ENCODE results near the gene MEIS2.

The MEIS2 gene

DNA sequence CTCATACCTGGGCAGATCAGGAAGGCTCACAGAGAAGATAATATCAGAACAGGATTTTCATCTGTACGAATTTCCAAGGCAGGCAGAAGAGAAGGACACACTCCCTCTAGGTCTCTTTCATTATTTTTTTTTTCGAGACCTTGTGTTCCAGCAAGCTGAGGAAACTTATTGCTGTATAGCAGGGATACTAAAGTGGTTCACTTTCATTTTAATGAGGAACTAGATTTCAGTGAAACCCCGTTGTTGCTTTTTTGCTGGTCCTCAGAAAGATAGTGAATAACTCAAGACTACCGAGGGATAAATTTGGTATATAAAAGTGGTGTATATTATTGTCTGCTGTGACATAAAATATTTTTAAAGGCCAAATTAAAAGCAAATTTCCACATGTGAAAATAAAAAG, 24.6 kb downstream of the MEIS2 start:
- no peaks in the 10 kb centered on the region for H3K36me3 ChIP-seq (ENCODE audit: insufficient read depth)
- no peak overlapping the region for H3K9ac ChIP-seq
- no peaks in the 10 kb centered on the region for H3K27me3 ChIP-seq (ENCODE audit: insufficient read depth, low read depth)
- H3K4me2 ChIP-seq, result no peak overlapping the region
- H3K79me2 ChIP-seq (ENCODE audit: insufficient read depth, low read depth), result no peaks in the 10 kb centered on the region
- no peaks in the 10 kb centered on the region for H3K4me1 ChIP-seq (ENCODE audit: low read depth, poor library complexity, severe bottlenecking)
- no peaks in the 10 kb centered on the region for H4K20me1 ChIP-seq (ENCODE audit: insufficient read depth)
- H2AFZ ChIP-seq (ENCODE audit: low read depth), result no peak overlapping the region
- H3K27ac ChIP-seq, result no peak overlapping the region
- TF ChIP-seq, protein P1, sequence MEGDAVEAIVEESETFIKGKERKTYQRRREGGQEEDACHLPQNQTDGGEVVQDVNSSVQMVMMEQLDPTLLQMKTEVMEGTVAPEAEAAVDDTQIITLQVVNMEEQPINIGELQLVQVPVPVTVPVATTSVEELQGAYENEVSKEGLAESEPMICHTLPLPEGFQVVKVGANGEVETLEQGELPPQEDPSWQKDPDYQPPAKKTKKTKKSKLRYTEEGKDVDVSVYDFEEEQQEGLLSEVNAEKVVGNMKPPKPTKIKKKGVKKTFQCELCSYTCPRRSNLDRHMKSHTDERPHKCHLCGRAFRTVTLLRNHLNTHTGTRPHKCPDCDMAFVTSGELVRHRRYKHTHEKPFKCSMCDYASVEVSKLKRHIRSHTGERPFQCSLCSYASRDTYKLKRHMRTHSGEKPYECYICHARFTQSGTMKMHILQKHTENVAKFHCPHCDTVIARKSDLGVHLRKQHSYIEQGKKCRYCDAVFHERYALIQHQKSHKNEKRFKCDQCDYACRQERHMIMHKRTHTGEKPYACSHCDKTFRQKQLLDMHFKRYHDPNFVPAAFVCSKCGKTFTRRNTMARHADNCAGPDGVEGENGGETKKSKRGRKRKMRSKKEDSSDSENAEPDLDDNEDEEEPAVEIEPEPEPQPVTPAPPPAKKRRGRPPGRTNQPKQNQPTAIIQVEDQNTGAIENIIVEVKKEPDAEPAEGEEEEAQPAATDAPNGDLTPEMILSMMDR (conservative IDR thresholded peaks at IDR 0.05; ENCODE audit: low read depth, low read length), result no peak
- no peak overlapping the region for H3K4me3 ChIP-seq (IDR thresholded peaks at IDR 0.05; ENCODE audit: insufficient read depth, low read depth, low read length)

- Histone ChIP-seq H3K27me3 (ENCODE audit: insufficient read depth, low read depth) (no peaks in the 10 kb centered on the region), H3K36me3 (ENCODE audit: insufficient read depth) (no peaks in the 10 kb centered on the region), H3K9ac (no peak overlapping the region), H4K20me1 (ENCODE audit: insufficient read depth) (no peaks in the 10 kb centered on the region), H3K4me3 (IDR thresholded peaks at IDR 0.05; ENCODE audit: insufficient read depth, low read depth, low read length) (no peak overlapping the region), H3K27ac (no peak overlapping the region), H2AFZ (ENCODE audit: low read depth) (no peak overlapping the region), H3K79me2 (ENCODE audit: insufficient read depth, low read depth) (no peaks in the 10 kb centered on the region), H3K4me2 (no peak overlapping the region), H3K4me1 (ENCODE audit: low read depth, poor library complexity, severe bottlenecking) (no peaks in the 10 kb centered on the region)
- TF ChIP-seq, protein P1 (conservative IDR thresholded peaks at IDR 0.05; ENCODE audit: low read depth, low read length), result no peak
Measured at GRCh38 chr15:37072181-37072580, 28.2 kb downstream of the MEIS2 start.

DNA sequence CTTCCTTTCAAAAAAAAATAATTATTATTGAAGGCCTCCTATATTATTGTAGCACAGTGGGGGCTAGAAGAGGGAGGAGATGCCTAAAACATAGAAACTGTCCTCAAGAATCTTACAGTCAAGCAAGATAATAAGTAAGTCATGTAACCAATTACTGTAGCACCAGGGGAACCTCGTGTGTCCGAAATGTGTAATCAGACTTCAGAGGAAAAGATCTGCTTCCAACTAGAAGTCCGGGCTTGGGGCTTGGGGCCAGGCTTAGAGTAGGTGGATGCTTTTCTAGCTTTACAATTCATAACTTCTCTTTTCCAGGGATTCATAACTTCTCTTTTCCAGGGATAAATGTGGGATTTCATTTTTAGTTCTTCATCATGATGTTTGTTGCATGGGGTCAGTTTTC, 29.2 kb downstream of the MEIS2 start:
- TF ChIP-seq, protein P1 (conservative IDR thresholded peaks at IDR 0.05; ENCODE audit: low read depth, low read length), result no peak
- Histone ChIP-seq H3K4me3 (IDR thresholded peaks at IDR 0.05; ENCODE audit: insufficient read depth, low read depth, low read length) (no peak overlapping the region), H2AFZ (ENCODE audit: low read depth) (no peak overlapping the region), H3K36me3 (ENCODE audit: insufficient read depth) (no peaks in the 10 kb centered on the region), H3K79me2 (ENCODE audit: insufficient read depth, low read depth) (no peaks in the 10 kb centered on the region), H3K27ac (no peak overlapping the region), H4K20me1 (ENCODE audit: insufficient read depth) (no peaks in the 10 kb centered on the region), H3K9ac (no peak overlapping the region), H3K4me1 (ENCODE audit: low read depth, poor library complexity, severe bottlenecking) (no peaks in the 10 kb centered on the region), H3K4me2 (no peak overlapping the region), H3K27me3 (ENCODE audit: insufficient read depth, low read depth) (no peaks in the 10 kb centered on the region)

GRCh38 chr15:37070686-37071085, 29.7 kb downstream of the MEIS2 start:
- H3K4me1 ChIP-seq (ENCODE audit: low read depth, poor library complexity, severe bottlenecking), result no peaks in the 10 kb centered on the region
- no peaks in the 10 kb centered on the region for H4K20me1 ChIP-seq (ENCODE audit: insufficient read depth)
- no peak overlapping the region for H3K9ac ChIP-seq
- H3K27me3 ChIP-seq (ENCODE audit: insufficient read depth, low read depth), result no peaks in the 10 kb centered on the region
- H3K36me3 ChIP-seq (ENCODE audit: insufficient read depth), result no peaks in the 10 kb centered on the region
- H3K27ac ChIP-seq, result no peak overlapping the region
- no peaks in the 10 kb centered on the region for H3K79me2 ChIP-seq (ENCODE audit: insufficient read depth, low read depth)
- no peak overlapping the region for H3K4me3 ChIP-seq (IDR thresholded peaks at IDR 0.05; ENCODE audit: insufficient read depth, low read depth, low read length)
- no peak overlapping the region for H3K4me2 ChIP-seq
- TF ChIP-seq, protein P1 (conservative IDR thresholded peaks at IDR 0.05; ENCODE audit: low read depth, low read length), result no peak
- H2AFZ ChIP-seq (ENCODE audit: low read depth), result no peak overlapping the region

Measured in KMS-11 (cell line).